Memory B cell (primary cell): ENCODE data around the gene ENG.
"Not testable (repeated sequence)": the region's sequence is repeated elsewhere in the genome, so short reads cannot be mapped to it uniquely, and the experiment has no call there.

ENCODE experiments used
- ATAC-seq: fragments of 150-1000 bp; cut with Tn5 transposase; 2 replicates; pipeline ENCODE4 v1.10.0; 2021; ENCODE audit warnings: low read depth, mild to moderate bottlenecking, moderate library complexity
- DNase-seq, 2 donors: peaks; one replicate each; pipeline ENCODE4 v3.0.0; 2022; ENCODE audit warnings: low spot score in 2 of 2
- H3K27ac Mint-ChIP-seq: one replicate; pipeline ENCODE4 v1.8.0; 2022; ENCODE audit warnings: mild to moderate bottlenecking, moderate library complexity, mixed read lengths
- H3K27me3 Mint-ChIP-seq: one replicate; pipeline ENCODE4 v1.8.0; 2022; ENCODE audit warnings: mixed read lengths
- H3K36me3 Mint-ChIP-seq: one replicate; pipeline ENCODE4 v1.8.0; 2022; ENCODE audit warnings: mild to moderate bottlenecking, mixed read lengths
- H3K4me1 Mint-ChIP-seq: one replicate; pipeline ENCODE4 v1.8.0; 2022; ENCODE audit warnings: mixed read lengths
- H3K4me3 Mint-ChIP-seq: one replicate; pipeline ENCODE4 v1.8.0; 2022; ENCODE audit warnings: mild to moderate bottlenecking, moderate library complexity, mixed read lengths
- H3K9me3 Mint-ChIP-seq: one replicate; pipeline ENCODE4 v1.8.0; 2022; ENCODE audit warnings: mixed read lengths

The ENG gene

GRCh38 chr9:127848756-127849504 is 5.5 kb downstream of the ENG start:
- ATAC-seq (no peak), DNase-seq (no peak)
- H3K36me3 Mint-ChIP-seq: peaks cover 9% of the 10 kb centered on the region
- no peak overlapping the region for H3K4me3 Mint-ChIP-seq
- peaks cover under 1% of the 10 kb centered on the region for H3K4me1 Mint-ChIP-seq
- H3K27ac Mint-ChIP-seq: no peak overlapping the region
- peaks cover 10% of the 10 kb centered on the region for H3K9me3 Mint-ChIP-seq
- no peaks in the 10 kb centered on the region for H3K27me3 Mint-ChIP-seq

GRCh38 chr9:127847833-127848755 is 6.4 kb downstream of the ENG start:
- Mint-ChIP-seq H3K9me3 (peaks cover 10% of the 10 kb centered on the region), H3K27me3 (no peaks in the 10 kb centered on the region), H3K27ac (no peak overlapping the region), H3K36me3 (peaks cover 9% of the 10 kb centered on the region), H3K4me3 (no peak overlapping the region), H3K4me1 (no peaks in the 10 kb centered on the region)
- no peak for ATAC-seq
- DNase-seq: no peak

GRCh38 chr9:127847178-127847510 is 7.3 kb downstream of the ENG start:
- Mint-ChIP-seq H3K27ac (no peak overlapping the region), H3K9me3 (peaks cover 10% of the 10 kb centered on the region), H3K36me3 (peaks cover 9% of the 10 kb centered on the region), H3K27me3 (no peaks in the 10 kb centered on the region), H3K4me3 (no peak overlapping the region), H3K4me1 (no peaks in the 10 kb centered on the region)
- DNase-seq (no peak), ATAC-seq (no peak)

GRCh38 chr9:127846443-127847177 is 7.8 kb downstream of the ENG start:
- no peak overlapping the region for H3K27ac Mint-ChIP-seq
- peaks cover 9% of the 10 kb centered on the region for H3K36me3 Mint-ChIP-seq
- H3K9me3 Mint-ChIP-seq: peaks cover 10% of the 10 kb centered on the region
- no peaks in the 10 kb centered on the region for H3K4me1 Mint-ChIP-seq
- H3K4me3 Mint-ChIP-seq: no peak overlapping the region
- no peak for DNase-seq
- no peak for ATAC-seq
- no peaks in the 10 kb centered on the region for H3K27me3 Mint-ChIP-seq

- not testable (repeated sequence) for ATAC-seq, H3K36me3 Mint-ChIP-seq, H3K4me3 Mint-ChIP-seq, DNase-seq, H3K27me3 Mint-ChIP-seq, H3K4me1 Mint-ChIP-seq, H3K27ac Mint-ChIP-seq
- peaks cover 10% of the 10 kb centered on the region for H3K9me3 Mint-ChIP-seq
Measured at GRCh38 chr9:127845619-127846018, 8.8 kb downstream of the ENG start.

- Mint-ChIP-seq H3K36me3 (peaks cover 9% of the 10 kb centered on the region), H3K4me1 (no peaks in the 10 kb centered on the region), H3K9me3 (peaks cover 10% of the 10 kb centered on the region), H3K4me3 (no peak overlapping the region), H3K27me3 (no peaks in the 10 kb centered on the region), H3K27ac (no peak overlapping the region)
- DNase-seq (no peak), ATAC-seq (no peak)
Measured at GRCh38 chr9:127844821-127845359, 9.6 kb downstream of the ENG start.

GRCh38 chr9:127841087-127841835 is 13.2 kb downstream of the ENG start:
- DNase-seq: no peak

GRCh38 chr9:127838375-127839078 is 15.9 kb downstream of the ENG start:
- Mint-ChIP-seq H3K9me3 (no peaks in the 10 kb centered on the region), H3K4me1 (peaks cover 2% of the 10 kb centered on the region), H3K4me3 (no peak overlapping the region), H3K27ac (no peak overlapping the region), H3K36me3 (no peaks in the 10 kb centered on the region), H3K27me3 (peaks cover 3% of the 10 kb centered on the region)
- no peak for DNase-seq
- no peak for ATAC-seq

More at GRCh38 chr9:127841087-127841835, 13.2 kb downstream of the ENG start:
- Mint-ChIP-seq H3K9me3 (no peaks in the 10 kb centered on the region), H3K27ac (no peak overlapping the region), H3K36me3 (no peaks in the 10 kb centered on the region), H3K27me3 (peaks cover 3% of the 10 kb centered on the region), H3K4me1 (peaks cover 2% of the 10 kb centered on the region), H3K4me3 (no peak overlapping the region)
- no peak for ATAC-seq

GRCh38 chr9:127837346-127837745 is 17.1 kb downstream of the ENG start:
- Mint-ChIP-seq H3K4me3 (no peak overlapping the region), H3K9me3 (no peaks in the 10 kb centered on the region), H3K4me1 (peaks cover 2% of the 10 kb centered on the region), H3K27ac (no peak overlapping the region), H3K27me3 (peaks cover 3% of the 10 kb centered on the region), H3K36me3 (no peaks in the 10 kb centered on the region)
- no peak for ATAC-seq
- DNase-seq: no peak

- DNase-seq, H3K36me3 Mint-ChIP-seq, ATAC-seq, H3K9me3 Mint-ChIP-seq, H3K4me3 Mint-ChIP-seq, H3K27me3 Mint-ChIP-seq, H3K27ac Mint-ChIP-seq, H3K4me1 Mint-ChIP-seq: not testable (repeated sequence)
Measured at GRCh38 chr9:127836561-127836960, 17.9 kb downstream of the ENG start.

GRCh38 chr9:127835991-127836516 is 18.4 kb downstream of the ENG start:
- Mint-ChIP-seq H3K36me3 (no peaks in the 10 kb centered on the region), H3K27ac (no peak overlapping the region), H3K27me3 (peaks cover 3% of the 10 kb centered on the region), H3K4me1 (peaks cover 2% of the 10 kb centered on the region), H3K4me3 (no peak overlapping the region), H3K9me3 (no peaks in the 10 kb centered on the region)
- DNase-seq (no peak), ATAC-seq (no peak)

- Mint-ChIP-seq H3K4me1 (peaks cover 2% of the 10 kb centered on the region), H3K27ac (no peak overlapping the region), H3K36me3 (no peaks in the 10 kb centered on the region), H3K9me3 (no peaks in the 10 kb centered on the region), H3K4me3 (no peak overlapping the region), H3K27me3 (no peaks in the 10 kb centered on the region)
- DNase-seq (no peak), ATAC-seq (no peak)
Measured at GRCh38 chr9:127833555-127833954, 20.9 kb downstream of the ENG start.

- no peaks in the 10 kb centered on the region for H3K27me3 Mint-ChIP-seq
- ATAC-seq: no peak
- H3K27ac Mint-ChIP-seq: no peak overlapping the region
- H3K4me1 Mint-ChIP-seq: no peaks in the 10 kb centered on the region
- DNase-seq: no peak
- no peak overlapping the region for H3K4me3 Mint-ChIP-seq
- H3K36me3 Mint-ChIP-seq: no peaks in the 10 kb centered on the region
- H3K9me3 Mint-ChIP-seq: no peaks in the 10 kb centered on the region
Measured at GRCh38 chr9:127832248-127832647, 22.2 kb downstream of the ENG start.
